Endothelial cell of umbilical vein (primary cell): ENCODE measurements around the gene APEH. TPM values are rescaled to one million over a fixed set of nuclear protein-coding genes. Genes with fewer than 3 reads are reported as not detected.

Source experiments
- BruUV-seq: library from RNA; stranded (reverse); fragments of 400-500 nt; replicated peaks from 2 replicates; lab custom pipeline; 2021; lab: Mats Ljungman, UMichigan
- CTCF ChIA-PET: fragments of 300-600, 350-600 bp; sonication (Branson Sonifier 250); formaldehyde crosslinking; loops from one replicate; lab custom pipeline; 2021; ENCODE audit warnings: antibody characterized with exemption, inconsistent platforms; lab: Charles Lee
- POLR2A ChIA-PET: fragments of 300-600, 350-600 bp; sonication (Branson Sonifier 250); formaldehyde crosslinking; loops from one replicate; lab custom pipeline; 2021; ENCODE audit warnings: antibody characterized with exemption, inconsistent platforms; lab: Charles Lee
- DNase-seq: peaks from one replicate; pipeline ENCODE4 v3.0.0-alpha.2; 2011; ENCODE audit warnings: low read depth, low spot score
- FAIRE-seq: peaks from 2 replicates; lab custom pipeline; 2011; peaks lifted over from hg19 to GRCh38; lab: Jason Lieb, UNC
- H2AFZ ChIP-seq: 2 replicates; pipeline ENCODE4 v1.6.0; 2012; ENCODE audit warnings: low read depth, low read length, control low read depth, inconsistent platforms
- H3K27ac ChIP-seq: 2 replicates; pipeline ENCODE4 v1.5.1; 2011; ENCODE audit warnings: low read depth, mild to moderate bottlenecking, control low read depth, low read length, moderate library complexity; ENCODE audit not compliant: insufficient read depth
- H3K27me3 ChIP-seq, 2 experiments: 2 replicates each; pipeline versions ENCODE4 v1.6.0 to v1.6.1; 2011; ENCODE audit warnings: low read length in 2 of 2, mixed read lengths in 1 of 2; ENCODE audit not compliant: control insufficient read depth in 2 of 2, insufficient read depth in 2 of 2
- H3K36me3 ChIP-seq, 2 experiments: 2 replicates in 1 of 2; 3 replicates in 1 of 2; pipeline ENCODE4 v1.5.1; 2011; ENCODE audit warnings: low read length in 2 of 2, mild to moderate bottlenecking in 1 of 2, moderate library complexity in 1 of 2; ENCODE audit not compliant: control insufficient read depth in 2 of 2, insufficient read depth in 2 of 2; ENCODE audit errors: extremely low read depth in 1 of 2
- H3K4me1 ChIP-seq: 3 replicates; pipeline ENCODE4 v1.5.1; 2011; ENCODE audit warnings: mild to moderate bottlenecking, low read length; ENCODE audit not compliant: control insufficient read depth, insufficient read depth; ENCODE audit errors: extremely low read depth
- H3K4me2 ChIP-seq: 2 replicates; pipeline ENCODE4 v1.6.1; 2011; ENCODE audit warnings: low read length, control low read depth, mixed read lengths; ENCODE audit not compliant: insufficient read depth
- H3K4me3 ChIP-seq, 3 experiments: fragments of 200-600 bp in 1 of 3; sonication (generic), shearing (Covaris generic) in 1 of 3; replicated peaks in 1 of 3; 2 replicates each; pipeline ENCODE4 v1.5.1; 2011 to 2016; ENCODE audit warnings: control low read depth in 3 of 3, low read length in 3 of 3, mild to moderate bottlenecking in 2 of 3, inconsistent platforms in 1 of 3, low read depth in 1 of 3, moderate library complexity in 1 of 3; ENCODE audit not compliant: insufficient read depth in 1 of 3
- H3K79me2 ChIP-seq: 2 replicates; pipeline ENCODE4 v1.6.0; 2012; ENCODE audit warnings: low read length, inconsistent platforms; ENCODE audit not compliant: control insufficient read depth, insufficient read depth
- H3K9ac ChIP-seq: replicated peaks from 2 replicates; pipeline ENCODE3; 2011; ENCODE audit warnings: low read length, control low read depth; ENCODE audit not compliant: insufficient read depth; ENCODE audit errors: extremely low read depth
- H3K9me1 ChIP-seq: replicated peaks from 3 replicates; pipeline ENCODE4 v1.6.0; 2011; ENCODE audit warnings: mild to moderate bottlenecking, low read length; ENCODE audit not compliant: control insufficient read depth, insufficient read depth; ENCODE audit errors: extremely low read depth
- H3K9me3 ChIP-seq: replicated peaks from 2 replicates; pipeline ENCODE4 v1.5.1; 2012; ENCODE audit warnings: low read length, inconsistent platforms; ENCODE audit not compliant: control insufficient read depth, insufficient read depth
- H4K20me1 ChIP-seq: replicated peaks from 2 replicates; pipeline ENCODE3; 2011; ENCODE audit warnings: mild to moderate bottlenecking, low read length; ENCODE audit not compliant: control insufficient read depth, insufficient read depth; ENCODE audit errors: extremely low read depth
- EZH2 ChIP-seq: IDR thresholded peaks from 2 replicates; pipeline ENCODE4 v1.6.1; 2012; ENCODE audit warnings: borderline replicate concordance, low read depth, mild to moderate bottlenecking, moderate library complexity, low read length, inconsistent platforms; ENCODE audit not compliant: severe bottlenecking
- FOS ChIP-seq: IDR thresholded peaks from 2 replicates; pipeline ENCODE4 v1.6.1; 2011; ENCODE audit warnings: mild to moderate bottlenecking, low read length, moderate library complexity, borderline replicate concordance; ENCODE audit not compliant: insufficient read depth
- GATA2 ChIP-seq: IDR thresholded peaks from 2 replicates; pipeline ENCODE4 v1.7.0; 2011; ENCODE audit warnings: low read depth, mild to moderate bottlenecking, moderate library complexity, mixed read lengths, low read length; ENCODE audit not compliant: insufficient read length, insufficient read depth
- JUN ChIP-seq: IDR thresholded peaks from 2 replicates; pipeline ENCODE4 v1.6.1; 2011; ENCODE audit warnings: borderline replicate concordance, low read depth; ENCODE audit not compliant: insufficient read length, insufficient read depth
- MAX ChIP-seq: IDR thresholded peaks from 2 replicates; pipeline ENCODE4 v1.6.1; 2011; ENCODE audit not compliant: insufficient read depth, insufficient read length
- MYC ChIP-seq: IDR thresholded peaks from one replicate; pipeline ENCODE4 v1.6.1; 2011; ENCODE audit warnings: mild to moderate bottlenecking, low read depth, low read length
- POLR2A ChIP-seq: IDR thresholded peaks from 2 replicates; pipeline ENCODE4 v1.6.1; 2012; ENCODE audit warnings: low read depth, mild to moderate bottlenecking, control low read depth, low read length
- POLR2AphosphoS5 ChIP-seq: IDR thresholded peaks from 2 replicates; pipeline ENCODE4 v1.6.1; 2012; ENCODE audit warnings: low read depth, mild to moderate bottlenecking, control low read depth, low read length, moderate library complexity; ENCODE audit not compliant: insufficient read depth
- dilution Hi-C: fragments of 300-500 bp; cut with MboI; formaldehyde crosslinking; loops from one replicate; pipeline ENCODE4 v1.15.0; 2019; ENCODE audit warnings: low sequenced_read_pairs; ENCODE audit not compliant: extremely low pct_ligation_motif_present
- intact Hi-C: fragments of 100-400 bp; cut with micrococcal nuclease; formaldehyde crosslinking; loops from one replicate; pipeline ENCODE4 v1.10.0; 2022
- polyA plus RNA-seq, 4 experiments: library from polyadenylated mRNA; depleted of rRNA in 3 of 4; stranded (reverse) in 3 of 4; unstranded in 1 of 4; fragments of >200 nt; gene quantifications; 2 replicates each; pipeline versions ENCODE4 v1.2.1 to v1.2.3, GENCODE V29; 2011 to 2012; ENCODE audit warnings: missing spikeins in 1 of 4
- total RNA-seq: library from RNA; stranded (reverse); gene quantifications from 2 replicates; pipeline ENCODE4 v1.2.3, GENCODE V29; 2021
- TF ChIP-seq, protein P1 (sequence below), 2 donors: IDR thresholded peaks; 1 replicate in 1 of 2; 2 replicates in 1 of 2; pipeline ENCODE4 v1.5.1; 2011; ENCODE audit warnings: low read length in 2 of 2, mild to moderate bottlenecking in 2 of 2, moderate library complexity in 2 of 2, control low read depth in 1 of 2, inconsistent platforms in 1 of 2, low read depth in 1 of 2; ENCODE audit not compliant: insufficient read depth in 1 of 2; ENCODE audit errors: extremely low read depth in 1 of 2

Gene APEH
- total and polyA plus RNA-seq, 2 donors (not counting 3 experiments of a cell fraction or from before 2014, with no cell fraction given): 68.2 to 74.3 TPM

DNA sequence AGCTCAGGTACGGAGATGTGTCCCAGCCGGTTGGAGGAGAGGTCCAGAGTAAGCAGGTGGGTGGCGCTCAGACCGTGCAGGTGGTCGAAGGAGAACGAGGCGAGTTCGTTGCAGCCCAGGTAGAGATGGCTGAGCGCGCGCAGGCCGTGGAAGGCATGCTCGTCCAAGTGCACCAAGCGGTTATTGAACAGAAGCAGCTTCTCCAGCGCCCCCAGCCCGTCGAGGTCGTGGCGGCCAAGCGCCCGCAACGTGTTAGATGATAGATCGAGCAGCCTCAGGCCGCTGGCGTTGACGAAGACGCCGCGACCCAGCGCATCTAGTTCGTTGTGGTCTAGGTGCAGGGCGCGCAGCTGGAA is 44.7 kb downstream of the APEH start:
- TF ChIP-seq, protein P1, sequence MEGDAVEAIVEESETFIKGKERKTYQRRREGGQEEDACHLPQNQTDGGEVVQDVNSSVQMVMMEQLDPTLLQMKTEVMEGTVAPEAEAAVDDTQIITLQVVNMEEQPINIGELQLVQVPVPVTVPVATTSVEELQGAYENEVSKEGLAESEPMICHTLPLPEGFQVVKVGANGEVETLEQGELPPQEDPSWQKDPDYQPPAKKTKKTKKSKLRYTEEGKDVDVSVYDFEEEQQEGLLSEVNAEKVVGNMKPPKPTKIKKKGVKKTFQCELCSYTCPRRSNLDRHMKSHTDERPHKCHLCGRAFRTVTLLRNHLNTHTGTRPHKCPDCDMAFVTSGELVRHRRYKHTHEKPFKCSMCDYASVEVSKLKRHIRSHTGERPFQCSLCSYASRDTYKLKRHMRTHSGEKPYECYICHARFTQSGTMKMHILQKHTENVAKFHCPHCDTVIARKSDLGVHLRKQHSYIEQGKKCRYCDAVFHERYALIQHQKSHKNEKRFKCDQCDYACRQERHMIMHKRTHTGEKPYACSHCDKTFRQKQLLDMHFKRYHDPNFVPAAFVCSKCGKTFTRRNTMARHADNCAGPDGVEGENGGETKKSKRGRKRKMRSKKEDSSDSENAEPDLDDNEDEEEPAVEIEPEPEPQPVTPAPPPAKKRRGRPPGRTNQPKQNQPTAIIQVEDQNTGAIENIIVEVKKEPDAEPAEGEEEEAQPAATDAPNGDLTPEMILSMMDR (IDR thresholded peaks at IDR 0.05; ENCODE audit: extremely low read depth in 1 of 2, insufficient read depth in 1 of 2, low read depth in 1 of 2, low read length in 2 of 2): no peak
- TF ChIP-seq POLR2A (no peak), EZH2 (no peak), MAX (no peak), MYC (no peak), JUN (no peak), GATA2 (no peak), FOS (no peak), POLR2AphosphoS5 (no peak)
- Histone ChIP-seq H3K4me1 (peaks cover 12% of the 10 kb centered on the region), H3K36me3 (peaks cover 3 to 17% of the 10 kb centered on the region in 2 experiments), H3K27ac (no peak overlapping the region), H4K20me1 (no peaks in the 10 kb centered on the region), H3K4me2 (peak overlapping the region; percentile 4), H3K79me2 (peaks cover 13% of the 10 kb centered on the region), H3K9me3 (no peaks in the 10 kb centered on the region), H3K4me3 (peak overlapping the region in 1 of 3 experiments; percentile 42), H3K9me1 (no peaks in the 10 kb centered on the region), H3K27me3 (no peaks in the 10 kb centered on the region), H2AFZ (no peak overlapping the region), H3K9ac (no peak overlapping the region)
- BruUV-seq: no TSS peak
- dilution Hi-C loops: no loop called here
- intact Hi-C loops: loop anchor here (2.0 kb wide), 3 partner anchors 84 to 188 kb away; partner anchors contain the start of gene INKA1
- FAIRE-seq: no peak
- CTCF ChIA-PET: interaction anchor here (0.7 to 2.5 kb wide), 10 partner anchors 10 to 187 kb away, joined by 3 to 14 read pairs (median 6); partner anchors contain the start of gene INKA1
- DNase-seq: peak; percentile 28
- POLR2A ChIA-PET: no interaction called here
